ENCODE data around the gene MACF1.
"Not testable (repeated sequence)": the region's sequence is repeated elsewhere in the genome, so short reads cannot be mapped to it uniquely, and the experiment has no call there.

DNA sequence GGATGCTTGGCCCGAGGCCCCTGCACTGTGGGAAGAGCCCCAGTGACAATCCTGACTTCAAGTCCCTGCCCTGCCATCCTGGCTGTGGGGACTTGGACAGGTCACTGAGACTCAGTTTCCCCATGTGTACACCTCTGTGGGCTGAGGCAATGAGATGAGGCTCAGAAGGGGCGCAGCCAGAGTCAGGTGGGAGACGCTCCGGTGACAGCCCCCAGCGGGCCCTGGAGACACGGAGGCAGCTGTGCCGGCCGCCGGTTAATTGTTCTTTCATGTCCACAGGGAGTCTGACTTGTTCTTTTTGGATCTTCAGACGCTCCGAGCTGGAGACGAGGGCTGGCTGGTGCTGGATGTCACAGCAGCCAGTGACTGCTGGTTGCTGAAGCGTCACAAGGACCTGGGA is 307.0 kb downstream of the MACF1 start:
- TF ChIP-seq, protein P1, sequence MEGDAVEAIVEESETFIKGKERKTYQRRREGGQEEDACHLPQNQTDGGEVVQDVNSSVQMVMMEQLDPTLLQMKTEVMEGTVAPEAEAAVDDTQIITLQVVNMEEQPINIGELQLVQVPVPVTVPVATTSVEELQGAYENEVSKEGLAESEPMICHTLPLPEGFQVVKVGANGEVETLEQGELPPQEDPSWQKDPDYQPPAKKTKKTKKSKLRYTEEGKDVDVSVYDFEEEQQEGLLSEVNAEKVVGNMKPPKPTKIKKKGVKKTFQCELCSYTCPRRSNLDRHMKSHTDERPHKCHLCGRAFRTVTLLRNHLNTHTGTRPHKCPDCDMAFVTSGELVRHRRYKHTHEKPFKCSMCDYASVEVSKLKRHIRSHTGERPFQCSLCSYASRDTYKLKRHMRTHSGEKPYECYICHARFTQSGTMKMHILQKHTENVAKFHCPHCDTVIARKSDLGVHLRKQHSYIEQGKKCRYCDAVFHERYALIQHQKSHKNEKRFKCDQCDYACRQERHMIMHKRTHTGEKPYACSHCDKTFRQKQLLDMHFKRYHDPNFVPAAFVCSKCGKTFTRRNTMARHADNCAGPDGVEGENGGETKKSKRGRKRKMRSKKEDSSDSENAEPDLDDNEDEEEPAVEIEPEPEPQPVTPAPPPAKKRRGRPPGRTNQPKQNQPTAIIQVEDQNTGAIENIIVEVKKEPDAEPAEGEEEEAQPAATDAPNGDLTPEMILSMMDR (IDR thresholded peaks at IDR 0.05; ENCODE audit: low read length): not testable (repeated sequence)
- TF ChIP-seq EZH2phosphoT487 (IDR thresholded peaks at IDR 0.05; ENCODE audit: low read length); EZH2 (optimal IDR thresholded peaks at IDR 0.05; ENCODE audit: low read depth, low read length): not testable (repeated sequence)
